GM10266 (cell line): ENCODE results near the gene TP53I3.

Experiments
- DNase-seq: peaks from one replicate; pipeline ENCODE4 v3.0.0; 2012; ENCODE audit errors: extremely low spot score
- TF ChIP-seq, protein P1 (sequence below): IDR thresholded peaks from 2 replicates; pipeline ENCODE4 v1.5.1; 2012; ENCODE audit warnings: mild to moderate bottlenecking, low read depth; ENCODE audit not compliant: control insufficient read depth, insufficient read depth; ENCODE audit errors: missing control alignments

Gene TP53I3

GRCh38 chr2:24077879-24078278 is 6.8 kb downstream of the TP53I3 start:
- TF ChIP-seq, protein P1, sequence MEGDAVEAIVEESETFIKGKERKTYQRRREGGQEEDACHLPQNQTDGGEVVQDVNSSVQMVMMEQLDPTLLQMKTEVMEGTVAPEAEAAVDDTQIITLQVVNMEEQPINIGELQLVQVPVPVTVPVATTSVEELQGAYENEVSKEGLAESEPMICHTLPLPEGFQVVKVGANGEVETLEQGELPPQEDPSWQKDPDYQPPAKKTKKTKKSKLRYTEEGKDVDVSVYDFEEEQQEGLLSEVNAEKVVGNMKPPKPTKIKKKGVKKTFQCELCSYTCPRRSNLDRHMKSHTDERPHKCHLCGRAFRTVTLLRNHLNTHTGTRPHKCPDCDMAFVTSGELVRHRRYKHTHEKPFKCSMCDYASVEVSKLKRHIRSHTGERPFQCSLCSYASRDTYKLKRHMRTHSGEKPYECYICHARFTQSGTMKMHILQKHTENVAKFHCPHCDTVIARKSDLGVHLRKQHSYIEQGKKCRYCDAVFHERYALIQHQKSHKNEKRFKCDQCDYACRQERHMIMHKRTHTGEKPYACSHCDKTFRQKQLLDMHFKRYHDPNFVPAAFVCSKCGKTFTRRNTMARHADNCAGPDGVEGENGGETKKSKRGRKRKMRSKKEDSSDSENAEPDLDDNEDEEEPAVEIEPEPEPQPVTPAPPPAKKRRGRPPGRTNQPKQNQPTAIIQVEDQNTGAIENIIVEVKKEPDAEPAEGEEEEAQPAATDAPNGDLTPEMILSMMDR = no peak
- no peak for DNase-seq

- TF ChIP-seq, protein P1 = no peak
- DNase-seq = no peak
Observed at GRCh38 chr2:24077535-24077877, 7.1 kb downstream of the TP53I3 start.

GRCh38 chr2:24076849-24077534 is 7.6 kb downstream of the TP53I3 start:
- TF ChIP-seq, protein P1 = no peak
- DNase-seq = no peak

DNA sequence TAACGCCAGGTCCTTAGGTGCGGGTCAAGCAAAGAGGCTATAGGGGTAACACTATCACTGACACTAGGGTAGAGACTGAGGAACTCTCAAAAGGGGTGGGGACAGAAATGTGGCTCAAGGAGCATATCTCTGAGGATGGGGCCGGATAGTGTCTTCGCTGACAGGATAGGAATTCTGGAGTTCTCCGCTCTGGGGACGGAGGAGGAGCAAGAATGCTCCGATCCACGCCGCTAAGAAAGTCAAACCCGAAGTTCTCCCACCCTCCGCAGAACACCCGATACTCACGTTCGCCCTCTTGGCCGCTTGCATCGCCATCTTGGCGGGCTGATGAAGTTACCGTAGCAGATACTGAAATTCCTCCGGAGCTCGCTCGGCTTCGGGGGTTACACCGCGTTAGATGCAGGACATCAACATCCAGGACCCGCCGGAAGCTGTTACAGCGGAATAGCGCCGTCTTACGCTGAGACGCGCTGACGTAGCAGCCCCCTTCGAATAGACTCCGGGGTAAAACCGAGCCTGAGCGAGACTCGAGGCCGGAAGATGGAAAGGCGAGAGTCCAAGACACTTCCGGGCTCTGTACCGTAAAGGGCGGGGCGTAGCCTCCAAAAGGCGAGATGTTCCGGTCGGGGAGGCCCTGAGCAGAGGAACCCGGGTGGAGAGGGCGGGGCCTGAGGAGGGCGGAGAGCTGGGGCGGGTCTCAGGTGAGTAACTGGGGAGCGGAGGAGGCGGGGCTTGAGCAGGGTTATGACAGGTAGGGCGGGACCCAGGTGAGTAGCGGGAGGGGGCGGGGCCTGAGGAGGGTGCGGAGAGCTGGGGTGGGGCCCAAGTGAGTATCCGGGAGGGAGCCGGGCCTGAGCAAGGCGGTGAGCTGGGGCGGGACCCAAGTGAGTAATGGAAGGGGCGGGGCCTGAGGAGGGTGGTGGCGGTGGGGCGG is 8.5 kb downstream of the TP53I3 start, which contains the start of gene SF3B6:
Gene SF3B6, minus strand, starts transcription at position 412 of the 934 bp plus-strand sequence. Its CDS starts 97 bp downstream, at position 315.
- DNase-seq = peak; percentile 92
- TF ChIP-seq, protein P1 = no peak

- TF ChIP-seq, protein P1 = no peak
Observed at GRCh38 chr2:24075259-24075658, 9.4 kb downstream of the TP53I3 start.

DNA sequence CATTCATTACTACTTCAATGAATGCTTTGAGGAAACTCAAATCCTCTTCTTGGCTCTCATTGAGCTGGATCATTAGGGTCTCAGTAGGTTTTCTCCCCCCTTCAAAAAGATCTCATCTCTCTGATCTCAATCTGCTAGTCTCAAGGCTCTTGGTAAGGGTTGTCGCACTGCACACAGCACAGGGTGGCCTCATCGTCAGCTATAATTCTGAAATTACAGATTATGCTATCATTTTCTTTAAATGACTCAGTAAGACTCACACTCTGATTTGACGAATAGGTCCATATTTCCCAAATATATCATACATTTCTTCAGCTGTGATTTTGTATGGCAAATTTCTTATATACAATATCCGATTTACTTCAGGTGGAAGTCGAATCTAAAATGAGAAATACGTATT is 10.8 kb downstream of the TP53I3 start:
- no peak for DNase-seq
- TF ChIP-seq, protein P1 = no peak

More at GRCh38 chr2:24075259-24075658, 9.4 kb downstream of the TP53I3 start:
- DNase-seq = no peak

GRCh38 chr2:24072259-24072658 is 12.4 kb downstream of the TP53I3 start:
- no peak for DNase-seq
- TF ChIP-seq, protein P1 = no peak
